Astrocyte of the cerebellum (primary cell): ENCODE measurements around the gene GXYLT2.

Experiments used
- DNase-seq: peaks from one replicate; pipeline ENCODE4 v3.0.0-alpha.2; 2011; ENCODE audit warnings: low read depth
- H3K4me3 ChIP-seq: 2 replicates; pipeline ENCODE4 v1.5.1; 2011; ENCODE audit warnings: mild to moderate bottlenecking, low read depth, low read length, moderate library complexity
- in situ Hi-C: cut with HindIII; loops from 2 replicates; pipeline ENCODE4 v1.10.0; 2017; ENCODE audit warnings: low sequenced_read_pairs
- TF ChIP-seq, protein P1 (sequence below): IDR thresholded peaks from 2 replicates; pipeline ENCODE4 v1.5.1; 2012; ENCODE audit warnings: low read length, low read depth, moderate library complexity, mild to moderate bottlenecking; ENCODE audit errors: missing control alignments

GXYLT2 gene

DNA sequence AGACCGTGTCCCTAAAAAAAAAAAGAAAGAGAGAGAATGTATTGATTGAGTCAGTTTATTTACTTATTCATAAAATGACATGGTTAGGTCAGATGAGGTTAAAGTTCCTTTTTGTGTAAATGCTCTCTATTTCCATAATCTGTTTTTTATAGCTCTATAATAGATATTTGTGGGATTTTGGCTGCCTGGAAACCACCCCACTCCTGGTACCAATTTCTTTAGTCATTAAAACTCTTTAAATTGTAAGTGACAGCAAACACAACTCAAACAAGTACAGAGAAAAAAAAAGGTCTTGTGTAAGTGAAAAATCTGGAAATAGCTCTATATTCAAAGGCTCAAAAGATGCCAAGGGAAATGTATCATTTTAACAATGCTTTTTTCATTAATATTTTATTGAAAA, 97.7 kb downstream of the GXYLT2 start:
- DNase-seq, result no peak
- no peak overlapping the region for H3K4me3 ChIP-seq
- in situ Hi-C loops, result no loop called here
- TF ChIP-seq, protein P1, sequence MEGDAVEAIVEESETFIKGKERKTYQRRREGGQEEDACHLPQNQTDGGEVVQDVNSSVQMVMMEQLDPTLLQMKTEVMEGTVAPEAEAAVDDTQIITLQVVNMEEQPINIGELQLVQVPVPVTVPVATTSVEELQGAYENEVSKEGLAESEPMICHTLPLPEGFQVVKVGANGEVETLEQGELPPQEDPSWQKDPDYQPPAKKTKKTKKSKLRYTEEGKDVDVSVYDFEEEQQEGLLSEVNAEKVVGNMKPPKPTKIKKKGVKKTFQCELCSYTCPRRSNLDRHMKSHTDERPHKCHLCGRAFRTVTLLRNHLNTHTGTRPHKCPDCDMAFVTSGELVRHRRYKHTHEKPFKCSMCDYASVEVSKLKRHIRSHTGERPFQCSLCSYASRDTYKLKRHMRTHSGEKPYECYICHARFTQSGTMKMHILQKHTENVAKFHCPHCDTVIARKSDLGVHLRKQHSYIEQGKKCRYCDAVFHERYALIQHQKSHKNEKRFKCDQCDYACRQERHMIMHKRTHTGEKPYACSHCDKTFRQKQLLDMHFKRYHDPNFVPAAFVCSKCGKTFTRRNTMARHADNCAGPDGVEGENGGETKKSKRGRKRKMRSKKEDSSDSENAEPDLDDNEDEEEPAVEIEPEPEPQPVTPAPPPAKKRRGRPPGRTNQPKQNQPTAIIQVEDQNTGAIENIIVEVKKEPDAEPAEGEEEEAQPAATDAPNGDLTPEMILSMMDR, result no peak

DNA sequence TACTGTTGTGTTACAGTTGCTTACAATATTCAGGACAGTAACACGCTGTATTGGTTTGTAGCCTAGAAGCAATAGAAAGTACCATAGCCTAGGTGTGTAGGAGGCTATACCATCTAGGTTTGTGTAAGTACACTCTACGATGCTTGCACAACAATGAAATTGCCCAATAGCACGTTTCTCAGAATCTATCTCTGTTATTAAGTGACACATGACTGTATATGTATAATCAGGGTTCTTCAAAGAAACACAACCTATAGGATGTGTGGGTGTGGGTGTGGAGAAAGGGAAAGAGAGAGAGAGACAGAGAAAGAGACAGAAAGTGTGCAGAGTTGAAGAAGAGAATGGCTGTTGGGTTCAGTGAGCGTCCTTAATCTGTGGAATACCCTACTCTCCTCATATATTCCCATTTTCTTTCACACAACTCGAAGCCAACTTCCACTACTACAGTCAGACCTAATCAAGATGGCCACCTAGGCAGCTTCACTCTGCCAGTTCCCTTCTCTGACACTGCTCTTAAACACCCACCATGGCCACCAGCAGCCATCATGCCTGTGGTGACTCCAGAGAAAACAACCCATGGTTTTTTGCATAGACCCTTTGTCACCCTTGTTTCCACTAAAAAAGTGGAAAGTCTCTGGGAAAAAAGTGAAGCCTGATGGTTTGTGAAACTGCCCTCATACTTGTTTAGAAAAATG, 103.0 kb downstream of the GXYLT2 start:
- DNase-seq, result no peak
- no peak overlapping the region for H3K4me3 ChIP-seq
- TF ChIP-seq, protein P1, result no peak
- in situ Hi-C loops, result no loop called here

DNA sequence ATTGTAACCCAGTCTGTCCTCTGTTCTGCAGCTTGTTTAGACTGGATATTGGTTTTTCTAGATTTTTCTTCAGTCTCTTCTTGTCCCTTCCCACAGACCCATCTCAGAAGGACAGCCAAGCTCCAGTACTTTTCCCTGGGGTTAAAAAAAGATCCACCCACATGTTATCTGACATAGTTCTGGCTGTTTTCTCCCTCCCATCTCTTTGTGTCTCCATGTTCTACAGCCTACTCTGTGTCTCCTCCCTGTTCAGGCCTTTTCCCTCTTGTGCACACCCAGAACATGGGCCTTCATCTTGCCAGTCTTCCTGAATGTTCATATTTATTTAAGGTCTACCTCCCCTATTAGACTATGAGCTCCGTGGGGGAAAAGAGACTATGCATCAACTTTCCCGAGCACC, 103.7 kb downstream of the GXYLT2 start:
- no peak for DNase-seq
- in situ Hi-C loops, result no loop called here
- TF ChIP-seq, protein P1, result no peak
- no peak overlapping the region for H3K4me3 ChIP-seq

DNA sequence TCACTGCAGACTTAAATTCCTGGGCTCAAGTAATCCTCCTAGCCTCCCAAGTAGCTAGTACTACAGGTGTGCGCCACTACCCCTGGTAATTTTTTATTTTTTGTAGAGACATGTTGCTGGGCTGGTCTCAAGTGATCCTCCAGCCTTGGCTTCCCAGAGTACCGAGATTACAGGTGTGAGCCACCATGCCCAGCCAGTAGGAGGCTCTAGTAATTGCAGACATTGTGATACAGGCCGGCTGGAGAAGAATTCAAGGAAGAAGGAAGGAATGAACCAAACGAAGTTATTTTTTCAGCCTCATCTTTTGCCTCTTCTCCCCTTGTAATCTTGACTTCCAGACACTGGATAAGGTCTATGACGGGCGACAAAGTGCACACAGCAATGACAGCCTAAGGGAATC, 105.5 kb downstream of the GXYLT2 start:
- DNase-seq, result no peak
- no peak overlapping the region for H3K4me3 ChIP-seq
- in situ Hi-C loops, result no loop called here
- TF ChIP-seq, protein P1, result no peak

DNA sequence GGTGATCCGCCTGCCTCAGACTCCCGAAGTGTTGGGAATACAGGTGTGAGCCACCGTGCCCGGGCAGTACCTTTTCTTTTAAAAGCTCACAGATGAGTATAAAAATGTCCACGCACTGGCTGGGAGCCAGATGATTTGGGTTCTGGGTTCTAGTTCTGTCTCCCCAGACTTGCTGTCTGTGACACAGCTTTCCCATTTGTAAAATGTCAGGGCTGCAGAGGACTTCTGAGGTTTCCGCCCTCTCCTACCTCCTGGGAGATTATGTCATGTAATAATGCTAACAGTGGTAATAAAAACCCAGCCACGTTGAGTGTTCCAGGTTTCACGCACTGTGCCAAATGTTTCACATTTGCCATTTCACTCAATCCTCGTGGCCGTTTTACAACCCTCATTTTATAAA, 107.5 kb downstream of the GXYLT2 start:
- TF ChIP-seq, protein P1, result no peak
- DNase-seq, result no peak
- in situ Hi-C loops, result no loop called here
- no peak overlapping the region for H3K4me3 ChIP-seq

DNA sequence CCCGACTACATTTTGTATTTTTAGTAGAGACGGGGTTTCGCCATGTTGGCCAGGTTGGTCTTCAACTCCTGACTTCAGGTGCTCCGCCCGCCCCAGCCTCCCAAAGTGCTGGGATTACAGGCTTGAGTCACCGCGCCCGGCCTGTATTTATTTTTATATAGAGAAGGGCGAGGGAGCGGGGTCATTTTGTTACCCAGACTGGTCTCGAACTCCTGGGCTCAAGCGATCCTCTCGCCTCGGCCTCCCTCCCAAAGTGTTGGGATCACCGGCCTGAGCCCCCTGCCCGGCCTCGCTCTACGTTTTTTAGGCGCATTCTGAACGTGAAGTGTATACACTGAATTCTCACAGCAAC, 108.3 kb downstream of the GXYLT2 start:
- peak overlapping the region; percentile 90 for H3K4me3 ChIP-seq
- in situ Hi-C loops, result no loop called here
- TF ChIP-seq, protein P1, result no peak
- DNase-seq, result no peak
